Transverse colon (tissue), 4 donors: Measurements from ENCODE around the gene ALKBH5. TPM values are rescaled to one million over a fixed set of nuclear protein-coding genes. Genes with fewer than 3 reads are reported as not detected.

Experiments used
- DNase-seq: peaks from one replicate; pipeline ENCODE4 v3.0.0-alpha.2; 2019
- H3K27ac ChIP-seq, 4 donors: fragments of 200-600 bp; sonication (generic); 2 replicates each; pipeline ENCODE4 v1.5.1; 2016 to 2018; ENCODE audit warnings: inconsistent platforms in 4 of 4
- H3K27me3 ChIP-seq: fragments of 200-600 bp; sonication (generic); 2 replicates; pipeline ENCODE4 v1.5.1; 2017; ENCODE audit warnings: inconsistent platforms
- H3K36me3 ChIP-seq, 4 donors: fragments of 200-600 bp; sonication (generic); 2 replicates each; pipeline ENCODE4 v1.5.1; 2017 to 2019; ENCODE audit warnings: inconsistent platforms in 4 of 4
- H3K4me1 ChIP-seq, 4 donors: fragments of 200-600 bp; sonication (generic); 2 replicates each; pipeline ENCODE4 v1.5.1; 2017 to 2020; ENCODE audit warnings: inconsistent platforms in 4 of 4
- H3K4me3 ChIP-seq, 4 donors: fragments of 200-600 bp; sonication (generic); 1 replicate in 1 of 4; 2 replicates in 3 of 4; pipeline versions ENCODE4 v1.5.1 to v1.6.1; 2017 to 2019; ENCODE audit warnings: inconsistent platforms in 4 of 4
- H3K9me3 ChIP-seq, 2 donors: fragments of 200-600 bp; sonication (generic); 2 replicates each; pipeline ENCODE4 v1.5.1; 2017 to 2019; ENCODE audit warnings: inconsistent platforms in 2 of 2
- EP300 ChIP-seq: sonication (generic); formaldehyde crosslinking; IDR thresholded peaks from one replicate; pipeline ENCODE4 v1.6.1; 2017; ENCODE audit warnings: antibody characterized with exemption, low read depth
- POLR2A ChIP-seq: fragments of 450-650 bp; IDR thresholded peaks from one replicate; pipeline ENCODE4 v1.6.1; 2016; ENCODE audit warnings: antibody characterized with exemption, mild to moderate bottlenecking, moderate library complexity
- POLR2AphosphoS5 ChIP-seq, 3 donors: sonication (generic); formaldehyde crosslinking; IDR thresholded peaks; one replicate each; pipeline ENCODE4 v1.6.1; 2016; ENCODE audit warnings: antibody characterized with exemption in 3 of 3
- WGBS, 2 donors: methylation state at CpG; one replicate each; pipeline ENCODE4 v1.1.5; 2018; ENCODE audit warnings: low coverage in 1 of 2; 5-methylcytosine and 5-hydroxymethylcytosine counted together
- in situ Hi-C, 4 donors: fragments of 200-750 bp; cut with MboI; loops; one replicate each; pipeline versions ENCODE4 v1.15.0 to v1.15.1; 2017; ENCODE audit warnings: low sequenced_read_pairs in 3 of 4, low pct_ligation_motif_present in 1 of 4, low pct_unique_long_range_greater_than_20kb in 1 of 4
- intact Hi-C: fragments of 100-400 bp; cut with DNase I; formaldehyde crosslinking; loops from one replicate; pipeline ENCODE4 v1.15.1; 2023; ENCODE audit warnings: low total_unique reads
- total RNA-seq, 4 donors: library from RNA; depleted of rRNA; stranded (reverse); fragments of >200 nt; gene quantifications; one replicate each; pipeline ENCODE4 v1.1.0, GENCODE V29; 2016
- TF ChIP-seq, protein P1 (sequence below), 5 experiments: fragments of 200-600 bp in 3 of 5; fragments of 450-650 bp in 2 of 5; sonication (generic) in 3 of 5; IDR thresholded peaks; 1 replicate in 2 of 5; 2 replicates in 3 of 5; pipeline ENCODE4 v1.5.1; 2016 to 2017; ENCODE audit warnings: antibody characterized with exemption in 5 of 5, inconsistent platforms in 3 of 5, mild to moderate bottlenecking in 2 of 5, moderate library complexity in 1 of 5

ALKBH5 gene
- total RNA-seq, 4 donors from 2014 or later = 69.2 to 109 (median 88.4) TPM

DNA sequence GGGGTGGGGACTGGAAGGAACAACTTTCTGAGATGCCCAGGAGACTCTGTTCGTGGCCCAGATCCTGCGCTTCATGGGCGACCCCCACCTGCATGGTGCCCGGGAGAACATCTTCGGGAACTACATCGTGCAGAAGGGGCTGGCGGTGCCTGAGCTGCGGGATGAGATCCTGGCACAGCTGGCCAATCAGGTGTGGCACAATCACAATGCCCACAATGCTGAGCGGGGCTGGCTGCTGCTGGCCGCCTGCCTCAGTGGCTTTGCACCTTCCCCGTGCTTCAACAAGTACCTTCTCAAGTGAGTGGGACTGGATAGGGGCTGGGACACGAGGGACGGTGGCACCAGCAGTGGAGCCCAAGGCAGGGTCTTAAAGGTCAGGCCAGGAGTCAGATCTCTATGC lies 37.8 kb upstream of the ALKBH5 start:
- Histone ChIP-seq H3K4me1 (no peaks in the 10 kb centered on the region), H3K36me3 (no peaks in the 10 kb centered on the region), H3K9me3 (no peaks in the 10 kb centered on the region), H3K27me3 (peaks cover 6% of the 10 kb centered on the region), H3K4me3 (no peak overlapping the region), H3K27ac (no peak overlapping the region)
- WGBS, 2 donors = 84 to 94% methylated on average over 3 to 13 of the region's 13 CpGs
- no peak for DNase-seq
- in situ Hi-C loops (loop anchor here in 1 of 4 donors (10.0 kb wide), 1 partner anchor 69 kb away; no protein-coding TSS in a partner anchor), intact Hi-C loops (loop anchor here (10.0 kb wide), 1 partner anchor 59 kb away; no protein-coding TSS in a partner anchor)
- no peak for TF ChIP-seq EP300
- TF ChIP-seq, protein P1, sequence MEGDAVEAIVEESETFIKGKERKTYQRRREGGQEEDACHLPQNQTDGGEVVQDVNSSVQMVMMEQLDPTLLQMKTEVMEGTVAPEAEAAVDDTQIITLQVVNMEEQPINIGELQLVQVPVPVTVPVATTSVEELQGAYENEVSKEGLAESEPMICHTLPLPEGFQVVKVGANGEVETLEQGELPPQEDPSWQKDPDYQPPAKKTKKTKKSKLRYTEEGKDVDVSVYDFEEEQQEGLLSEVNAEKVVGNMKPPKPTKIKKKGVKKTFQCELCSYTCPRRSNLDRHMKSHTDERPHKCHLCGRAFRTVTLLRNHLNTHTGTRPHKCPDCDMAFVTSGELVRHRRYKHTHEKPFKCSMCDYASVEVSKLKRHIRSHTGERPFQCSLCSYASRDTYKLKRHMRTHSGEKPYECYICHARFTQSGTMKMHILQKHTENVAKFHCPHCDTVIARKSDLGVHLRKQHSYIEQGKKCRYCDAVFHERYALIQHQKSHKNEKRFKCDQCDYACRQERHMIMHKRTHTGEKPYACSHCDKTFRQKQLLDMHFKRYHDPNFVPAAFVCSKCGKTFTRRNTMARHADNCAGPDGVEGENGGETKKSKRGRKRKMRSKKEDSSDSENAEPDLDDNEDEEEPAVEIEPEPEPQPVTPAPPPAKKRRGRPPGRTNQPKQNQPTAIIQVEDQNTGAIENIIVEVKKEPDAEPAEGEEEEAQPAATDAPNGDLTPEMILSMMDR (IDR thresholded peaks at IDR 0.05) = no peak

DNA sequence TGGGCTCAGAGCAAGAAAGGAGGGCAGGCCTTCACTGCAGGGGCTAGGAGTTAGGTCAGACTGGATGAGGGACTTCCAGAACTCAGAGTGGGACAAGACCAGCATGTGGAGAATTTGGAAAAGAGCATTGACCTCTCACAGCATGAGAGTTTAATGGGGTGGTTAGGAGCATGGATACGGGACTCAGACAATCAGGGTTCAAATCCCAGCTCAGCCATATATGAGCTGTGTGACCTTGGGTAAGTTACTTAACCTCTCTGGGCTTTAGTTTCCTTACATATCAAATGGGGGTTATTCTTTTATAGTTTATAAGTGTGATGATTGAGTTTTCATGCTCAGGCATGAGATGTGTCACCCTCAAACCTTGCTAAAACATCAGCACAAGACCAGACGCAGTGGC lies 37.4 kb upstream of the ALKBH5 start:
- Histone ChIP-seq H3K4me1 (no peaks in the 10 kb centered on the region), H3K9me3 (no peaks in the 10 kb centered on the region), H3K4me3 (no peak overlapping the region), H3K27ac (no peak overlapping the region), H3K36me3 (no peaks in the 10 kb centered on the region), H3K27me3 (peaks cover 6% of the 10 kb centered on the region)
- no peak for DNase-seq
- in situ Hi-C loops (loop anchor here in 1 of 4 donors (10.0 kb wide), 1 partner anchor 69 kb away; no protein-coding TSS in a partner anchor), intact Hi-C loops (loop anchor here (10.0 kb wide), 1 partner anchor 59 kb away; no protein-coding TSS in a partner anchor)
- TF ChIP-seq POLR2A (no peak), POLR2AphosphoS5 (IDR thresholded peaks at IDR 0.05) (no peak), EP300 (no peak)
- TF ChIP-seq, protein P1 (IDR thresholded peaks at IDR 0.05) = no peak
- WGBS, 2 donors = 98% methylated on average over 2 of the region's 2 CpGs; no CpG with 5 or more reads in 1 of the 2 donors

- Histone ChIP-seq H3K9me3 (no peaks in the 10 kb centered on the region), H3K4me3 (no peak overlapping the region), H3K27me3 (peaks cover 6% of the 10 kb centered on the region), H3K4me1 (no peaks in the 10 kb centered on the region), H3K36me3 (no peaks in the 10 kb centered on the region), H3K27ac (no peak overlapping the region)
- intact Hi-C loops = loop anchor here (10.0 kb wide), 1 partner anchor 58 kb away; no protein-coding TSS in a partner anchor
- 69 to 80% methylated on average over 2 to 3 of the region's 3 CpGs for WGBS, 2 donors
- in situ Hi-C loops = loop anchor here in 1 of 4 donors (10.0 kb wide), 1 partner anchor 68 kb away; no protein-coding TSS in a partner anchor
- DNase-seq = no peak
- TF ChIP-seq POLR2A (no peak), EP300 (no peak), POLR2AphosphoS5 (IDR thresholded peaks at IDR 0.05) (no peak)
- TF ChIP-seq, protein P1 (IDR thresholded peaks at IDR 0.05) = no peak
Observed at GRCh38 chr17:18146980-18147379, 36.6 kb upstream of the ALKBH5 start.

GRCh38 chr17:18148586-18148985 lies 35.0 kb upstream of the ALKBH5 start:
- no peak for DNase-seq
- Histone ChIP-seq H3K36me3 (no peaks in the 10 kb centered on the region), H3K27ac (no peak overlapping the region), H3K4me3 (no peak overlapping the region), H3K27me3 (peaks cover 2% of the 10 kb centered on the region), H3K9me3 (no peaks in the 10 kb centered on the region), H3K4me1 (peaks cover 0 to 10% (median 5%) of the 10 kb centered on the region in 4 donors)
- intact Hi-C loops = loop anchor here (10.0 kb wide), 1 partner anchor 56 kb away; no protein-coding TSS in a partner anchor
- TF ChIP-seq EP300 = no peak
- no peak for TF ChIP-seq POLR2A
- no peak for TF ChIP-seq POLR2AphosphoS5 (IDR thresholded peaks at IDR 0.05)
- TF ChIP-seq, protein P1 (IDR thresholded peaks at IDR 0.05) = no peak
- WGBS, 2 donors = 82% methylated on average over 7 of the region's 7 CpGs; no CpG with 5 or more reads in 1 of the 2 donors
- in situ Hi-C loops = loop anchor here in 1 of 4 donors (10.0 kb wide), 1 partner anchor 66 kb away; no protein-coding TSS in a partner anchor
